AG04450 (cell line): ENCODE measurements around the gene SNRNP200. TPM values are rescaled to one million over a fixed set of nuclear protein-coding genes. Genes with fewer than 3 reads are reported as not detected.

Source experiments
- CTCF ChIA-PET: fragments of 300-600, 350-600 bp; formaldehyde crosslinking; extraction: SDS; loops from one replicate; lab custom pipeline; 2022; ENCODE audit warnings: antibody characterized with exemption, inconsistent platforms; lab: Charles Lee
- POLR2A ChIA-PET: fragments of 350-600 bp; formaldehyde crosslinking; extraction: SDS; loops from one replicate; lab custom pipeline; 2021; ENCODE audit warnings: antibody characterized with exemption, inconsistent platforms; lab: Yijun Ruan, JAX
- DNase-seq: peaks from one replicate; pipeline ENCODE4 v3.0.0-alpha.2; 2011; ENCODE audit warnings: low read depth, low spot score
- H3K27ac ChIP-seq: one replicate; pipeline ENCODE4 v1.5.1; 2012; ENCODE audit warnings: low read depth, low read length, control low read depth
- H3K27me3 ChIP-seq: one replicate; pipeline ENCODE4 v1.6.0; 2012; ENCODE audit warnings: low read length; ENCODE audit not compliant: control insufficient read depth, insufficient read depth
- H3K4me3 ChIP-seq: 2 replicates; pipeline ENCODE4 v1.5.1; 2011; ENCODE audit warnings: mild to moderate bottlenecking, low read depth, low read length, control low read depth
- H3K9me3 ChIP-seq: 2 replicates; pipeline ENCODE4 v1.5.1; 2012; ENCODE audit warnings: low read length; ENCODE audit not compliant: control insufficient read depth, insufficient read depth
- polyA plus RNA-seq: library from polyadenylated mRNA; depleted of rRNA; stranded (reverse); fragments of >200 nt; gene quantifications from 2 replicates; pipeline ENCODE4 v1.2.3, GENCODE V29; 2011
- TF ChIP-seq, protein P1 (sequence below): IDR thresholded peaks from 2 replicates; pipeline ENCODE4 v1.5.1; 2011; ENCODE audit warnings: low read depth, low read length, control low read depth, inconsistent platforms

The SNRNP200 gene
- polyA plus RNA-seq, 1 experiment: 99.0 TPM

DNA sequence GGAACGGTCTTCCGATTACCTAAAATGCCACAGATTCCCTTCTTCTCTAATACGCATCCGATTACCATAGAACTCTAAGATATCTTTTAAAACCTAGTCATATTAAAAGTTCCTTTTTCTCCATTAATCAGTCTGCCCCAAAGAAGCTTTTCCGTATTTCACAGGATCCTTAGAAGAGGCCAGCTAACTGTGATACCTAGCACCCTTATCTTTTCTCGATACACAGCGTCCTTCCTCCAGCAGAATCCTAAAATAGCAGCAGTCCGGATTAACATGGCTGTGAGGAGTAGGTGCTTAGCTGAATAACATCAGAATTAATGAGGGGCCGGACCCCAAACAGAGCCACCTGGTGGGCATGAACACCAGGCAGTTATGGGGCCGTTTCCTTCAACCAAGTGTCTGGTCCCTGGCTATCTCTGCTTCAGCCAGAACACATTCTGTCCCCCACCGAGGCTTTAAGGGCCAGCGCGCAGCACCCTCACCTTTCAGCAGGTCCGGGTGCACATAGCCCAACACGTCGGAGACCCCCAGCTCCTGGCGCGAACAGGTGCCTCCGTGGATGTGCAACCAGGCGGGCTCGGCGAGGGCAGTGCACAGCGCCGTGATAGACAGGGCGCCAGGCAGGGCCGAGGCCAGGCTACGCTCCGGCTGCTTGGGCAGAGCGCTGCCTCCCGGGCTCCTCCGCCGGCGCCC lies 40.5 kb downstream of the SNRNP200 start:
- Histone ChIP-seq H3K4me3 (peak overlapping the region; percentile 88), H3K27ac (no peak overlapping the region), H3K27me3 (no peaks in the 10 kb centered on the region), H3K9me3 (no peaks in the 10 kb centered on the region)
- CTCF ChIA-PET: interaction anchor here (0.6 to 2.1 kb wide), 7 partner anchors 90 to 290 kb away, joined by 3 to 11 read pairs (median 3); partner anchors contain the start of gene ASTL
- TF ChIP-seq, protein P1, sequence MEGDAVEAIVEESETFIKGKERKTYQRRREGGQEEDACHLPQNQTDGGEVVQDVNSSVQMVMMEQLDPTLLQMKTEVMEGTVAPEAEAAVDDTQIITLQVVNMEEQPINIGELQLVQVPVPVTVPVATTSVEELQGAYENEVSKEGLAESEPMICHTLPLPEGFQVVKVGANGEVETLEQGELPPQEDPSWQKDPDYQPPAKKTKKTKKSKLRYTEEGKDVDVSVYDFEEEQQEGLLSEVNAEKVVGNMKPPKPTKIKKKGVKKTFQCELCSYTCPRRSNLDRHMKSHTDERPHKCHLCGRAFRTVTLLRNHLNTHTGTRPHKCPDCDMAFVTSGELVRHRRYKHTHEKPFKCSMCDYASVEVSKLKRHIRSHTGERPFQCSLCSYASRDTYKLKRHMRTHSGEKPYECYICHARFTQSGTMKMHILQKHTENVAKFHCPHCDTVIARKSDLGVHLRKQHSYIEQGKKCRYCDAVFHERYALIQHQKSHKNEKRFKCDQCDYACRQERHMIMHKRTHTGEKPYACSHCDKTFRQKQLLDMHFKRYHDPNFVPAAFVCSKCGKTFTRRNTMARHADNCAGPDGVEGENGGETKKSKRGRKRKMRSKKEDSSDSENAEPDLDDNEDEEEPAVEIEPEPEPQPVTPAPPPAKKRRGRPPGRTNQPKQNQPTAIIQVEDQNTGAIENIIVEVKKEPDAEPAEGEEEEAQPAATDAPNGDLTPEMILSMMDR: peak; percentile 53
- no peak for DNase-seq
- POLR2A ChIA-PET: interaction anchor here (0.5 kb wide), 1 partner anchor 30 kb away, joined by 3 read pairs; no protein-coding TSS in a partner anchor

DNA sequence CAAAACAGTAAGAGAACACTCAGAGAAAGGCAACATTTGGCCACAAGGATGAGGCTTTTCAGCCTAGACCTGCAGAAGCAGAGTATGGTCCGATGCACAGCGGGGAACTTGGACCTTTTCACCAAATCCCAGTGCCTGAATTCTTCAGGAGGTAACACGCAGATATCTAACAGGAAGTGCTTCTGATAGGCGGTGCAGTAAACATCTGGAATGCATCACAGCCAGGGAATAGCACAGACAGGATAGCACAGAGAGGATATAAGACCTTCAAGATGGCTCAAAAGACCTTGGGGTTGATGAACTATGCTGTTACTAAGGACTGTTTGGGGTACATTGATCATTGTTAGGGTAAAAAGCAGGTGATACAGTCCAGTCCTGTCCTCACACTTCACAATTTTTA lies 41.3 kb downstream of the SNRNP200 start:
- H3K4me3 ChIP-seq: peak overlapping the region; percentile 88
- H3K9me3 ChIP-seq: no peaks in the 10 kb centered on the region
- TF ChIP-seq, protein P1: no peak
- POLR2A ChIA-PET: interaction anchor here (1.1 kb wide), 1 partner anchor 56 kb away, joined by 5 read pairs; the partner anchor contains the start of gene STARD7
- DNase-seq: no peak
- CTCF ChIA-PET: interaction anchor here (0.6 to 2.1 kb wide), 5 partner anchors 124 to 271 kb away, joined by 3 to 11 read pairs (median 3); partner anchors contain the start of gene ASTL
- no peak overlapping the region for H3K27ac ChIP-seq
- H3K27me3 ChIP-seq: no peaks in the 10 kb centered on the region

DNA sequence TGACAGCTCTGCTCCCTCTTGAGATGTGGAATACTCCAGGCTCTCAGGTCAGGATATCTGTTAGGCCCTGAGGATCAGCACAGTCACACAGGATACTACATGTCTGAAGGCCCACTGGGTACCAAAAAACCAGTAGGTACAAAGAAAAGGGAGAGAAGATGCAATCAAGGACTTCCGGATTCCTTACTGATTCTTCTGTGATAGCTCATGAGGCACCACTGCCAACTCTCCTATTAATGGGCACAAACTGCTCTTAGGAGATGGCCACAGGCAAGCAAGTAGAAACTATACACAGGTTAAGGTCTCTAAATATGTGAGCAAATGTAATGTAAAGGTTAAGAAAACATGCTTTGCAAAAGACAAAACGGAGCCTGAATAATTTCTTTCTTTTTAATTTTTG lies 43.0 kb downstream of the SNRNP200 start:
- TF ChIP-seq, protein P1: no peak
- Histone ChIP-seq H3K4me3 (no peak overlapping the region), H3K27ac (no peak overlapping the region), H3K27me3 (no peaks in the 10 kb centered on the region), H3K9me3 (no peaks in the 10 kb centered on the region)
- no peak for DNase-seq
- ChIA-PET CTCF (interaction anchor here (1.1 to 2.1 kb wide), 3 partner anchors 88 to 269 kb away, joined by 3 to 8 read pairs (median 4); no protein-coding TSS in a partner anchor), POLR2A (interaction anchor here (0.6 kb wide), 1 partner anchor 61 kb away, joined by 3 read pairs; no protein-coding TSS in a partner anchor)

DNA sequence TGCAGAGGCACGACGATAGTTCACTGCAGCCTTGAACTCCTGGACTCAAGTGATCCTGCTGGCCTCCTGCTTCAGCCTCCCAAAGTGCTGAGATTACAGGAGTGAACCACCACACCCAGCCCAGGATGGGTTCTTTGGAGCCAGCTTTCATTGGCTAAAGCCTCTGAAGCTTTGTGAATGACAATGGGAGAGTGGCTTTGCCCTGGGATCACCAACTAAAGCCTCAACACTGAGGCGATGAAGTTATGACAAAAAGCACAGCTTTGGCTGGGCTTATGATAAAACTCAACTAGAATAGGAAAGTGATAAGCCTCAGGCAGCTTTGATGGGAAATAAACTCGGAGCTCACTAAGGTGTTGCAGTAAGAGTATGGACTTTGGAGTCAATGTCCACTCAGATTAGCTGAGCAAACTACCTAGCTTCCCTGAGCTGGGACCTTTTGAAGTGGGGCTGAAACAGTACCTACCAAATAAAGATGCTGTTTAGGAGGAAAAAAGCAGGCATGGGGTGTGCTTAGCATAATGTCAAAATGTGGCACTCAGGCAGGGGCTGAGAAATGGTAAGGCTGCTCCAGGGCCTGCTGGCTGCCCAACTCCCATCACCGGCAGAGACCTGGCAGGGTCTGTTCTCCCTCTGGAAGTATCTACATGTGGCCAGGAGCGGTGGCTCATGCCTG lies 43.9 kb downstream of the SNRNP200 start:
- no peak for DNase-seq
- ChIA-PET POLR2A (interaction anchor here (0.6 to 1.7 kb wide), 3 partner anchors 53 to 403 kb away, joined by 3 to 7 read pairs (median 6); partner anchors contain the start of gene STARD7), CTCF (interaction anchor here (0.6 to 2.1 kb wide), 5 partner anchors 16 to 269 kb away, joined by 3 to 8 read pairs (median 4); no protein-coding TSS in a partner anchor)
- Histone ChIP-seq H3K4me3 (no peak overlapping the region), H3K27ac (peak overlapping the region; percentile 21), H3K9me3 (no peaks in the 10 kb centered on the region), H3K27me3 (no peaks in the 10 kb centered on the region)
- TF ChIP-seq, protein P1: no peak
